Ascending aorta (tissue), 2 donors: ENCODE measurements around the gene MAGOH. TPM values are rescaled to one million over a fixed set of nuclear protein-coding genes. Genes with fewer than 3 reads are reported as not detected.
"Not testable (repeated sequence)": the region's sequence is repeated elsewhere in the genome, so short reads cannot be mapped to it uniquely, and the experiment has no call there.

ENCODE experiments used
- DNase-seq, 2 donors: peaks; one replicate each; pipeline ENCODE4 v3.0.0-alpha.2; 2019; ENCODE audit warnings: low spot score in 2 of 2
- H3K27ac ChIP-seq, 2 donors: fragments of 200-600 bp; sonication (generic); one replicate each; pipeline ENCODE4 v1.5.1; 2016 to 2017; ENCODE audit warnings: mild to moderate bottlenecking in 1 of 2
- H3K27me3 ChIP-seq: fragments of 200-600 bp; sonication (generic); one replicate; pipeline ENCODE4 v1.5.1; 2017
- H3K36me3 ChIP-seq, 2 donors: fragments of 200-600 bp; sonication (generic); one replicate each; pipeline ENCODE4 v1.5.1; 2016
- H3K4me1 ChIP-seq, 2 donors: fragments of 200-600 bp; sonication (generic); one replicate each; pipeline ENCODE4 v1.5.1; 2016 to 2017; ENCODE audit warnings: mild to moderate bottlenecking in 1 of 2
- H3K4me3 ChIP-seq, 2 donors: fragments of 200-600 bp; sonication (generic); one replicate each; pipeline ENCODE4 v1.5.1; 2016 to 2017; ENCODE audit warnings: mild to moderate bottlenecking in 1 of 2
- H3K9me3 ChIP-seq, 2 donors: fragments of 200-600 bp; sonication (generic); one replicate each; pipeline ENCODE4 v1.5.1; 2016
- CTCF ChIP-seq, 3 experiments: fragments of 200-600 bp in 2 of 3; fragments of 450-650 bp in 1 of 3; sonication (generic) in 2 of 3; IDR thresholded peaks; one replicate each; pipeline ENCODE4 v1.5.1; 2016 to 2019; ENCODE audit warnings: antibody characterized with exemption in 3 of 3, mild to moderate bottlenecking in 1 of 3, moderate library complexity in 1 of 3
- intact Hi-C: fragments of 100-400 bp; cut with DNase I; formaldehyde crosslinking; loops from one replicate; pipeline ENCODE4 v1.15.1; 2023
- total RNA-seq: library from RNA; depleted of rRNA; stranded (reverse); fragments of >200 nt; gene quantifications from one replicate; pipeline ENCODE4 v1.1.0, GENCODE V29; 2016

Gene MAGOH
- total RNA-seq = 10.9 TPM

GRCh38 chr1:53238197-53239155, at the start of gene MAGOH:
TSS of gene MAGOH (minus strand) at chr1:53238518. CDS start at chr1:53238448, 70 bp downstream.
- Histone ChIP-seq H3K4me1 (peaks cover 5 to 18% of the 10 kb centered on the region in 2 donors), H3K36me3 (peaks cover 21 to 27% of the 10 kb centered on the region in 2 donors), H3K4me3 (peak within 1 kb of the TSS; percentile 76 to 91), H3K9me3 (no peaks in the 10 kb centered on the region), H3K27ac (peak within 1 kb of the TSS; percentile 65 to 71), H3K27me3 (no peaks in the 10 kb centered on the region)
- DNase-seq = peak; percentile 72 to 97
- TF ChIP-seq CTCF (IDR thresholded peaks at IDR 0.05) = no peak
- intact Hi-C loops = loop anchor here (1.0 kb wide), 3 partner anchors 18 to 88 kb away; partner anchors contain the start of gene CZIB

DNA sequence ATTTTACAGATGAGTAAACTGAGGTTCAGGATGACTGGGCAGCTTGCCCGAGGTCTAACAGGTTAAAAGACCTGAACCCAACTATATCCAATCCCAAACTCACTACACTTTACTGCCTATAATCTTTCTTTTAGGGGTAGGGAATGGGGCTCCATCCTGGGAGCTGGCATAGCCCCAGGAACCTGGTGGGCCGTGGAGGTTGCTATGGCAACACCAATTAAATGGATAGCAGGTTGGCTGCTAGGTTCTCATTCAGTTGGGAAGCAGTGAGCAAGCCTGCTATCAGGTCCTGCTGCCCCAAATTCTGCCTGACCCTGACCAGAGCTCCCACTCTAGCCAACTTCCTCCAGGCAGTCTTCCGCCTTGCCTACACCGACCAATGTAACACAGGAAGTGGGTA, 48.6 kb upstream of the MAGOH start:
- Histone ChIP-seq H3K27me3 (no peaks in the 10 kb centered on the region), H3K4me3 (no peak overlapping the region), H3K9me3 (no peaks in the 10 kb centered on the region), H3K27ac (no peak overlapping the region), H3K4me1 (no peaks in the 10 kb centered on the region), H3K36me3 (peaks cover 2 to 3% of the 10 kb centered on the region in 2 donors)
- no peak for DNase-seq
- TF ChIP-seq CTCF (IDR thresholded peaks at IDR 0.05) = no peak
- intact Hi-C loops = no loop called here

- Histone ChIP-seq H3K36me3 (peaks cover 2 to 3% of the 10 kb centered on the region in 2 donors), H3K27ac (no peak overlapping the region), H3K4me1 (no peaks in the 10 kb centered on the region), H3K27me3 (no peaks in the 10 kb centered on the region), H3K9me3 (no peaks in the 10 kb centered on the region), H3K4me3 (no peak overlapping the region)
- no peak for DNase-seq
- TF ChIP-seq CTCF (IDR thresholded peaks at IDR 0.05) = no peak
- intact Hi-C loops = no loop called here
Observed at GRCh38 chr1:53285969-53286760, 47.8 kb upstream of the MAGOH start.

DNA sequence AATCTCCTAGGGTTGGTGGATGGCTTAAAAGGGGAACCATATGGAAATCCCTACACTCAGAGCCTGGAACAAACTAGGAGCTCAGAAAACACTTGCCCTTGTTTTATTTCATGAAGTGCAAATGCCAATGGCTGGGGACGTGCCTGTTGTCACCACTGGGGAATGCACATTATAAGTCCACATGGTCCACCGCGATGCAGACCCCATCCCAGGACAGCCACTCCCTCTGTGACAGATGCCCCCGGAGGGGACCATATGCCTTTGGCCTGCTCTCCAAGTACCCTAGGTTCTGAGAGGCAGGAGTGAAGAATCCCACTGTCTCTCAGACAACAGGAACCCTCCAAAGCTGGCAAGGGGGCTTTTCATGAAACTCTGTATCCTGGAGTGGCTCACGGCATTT, 47.2 kb upstream of the MAGOH start:
- DNase-seq = no peak
- intact Hi-C loops = no loop called here
- Histone ChIP-seq H3K36me3 (peaks cover 2 to 3% of the 10 kb centered on the region in 2 donors), H3K9me3 (no peaks in the 10 kb centered on the region), H3K27me3 (no peaks in the 10 kb centered on the region), H3K4me1 (no peaks in the 10 kb centered on the region), H3K4me3 (no peak overlapping the region), H3K27ac (no peak overlapping the region)
- no peak for TF ChIP-seq CTCF (IDR thresholded peaks at IDR 0.05)

DNA sequence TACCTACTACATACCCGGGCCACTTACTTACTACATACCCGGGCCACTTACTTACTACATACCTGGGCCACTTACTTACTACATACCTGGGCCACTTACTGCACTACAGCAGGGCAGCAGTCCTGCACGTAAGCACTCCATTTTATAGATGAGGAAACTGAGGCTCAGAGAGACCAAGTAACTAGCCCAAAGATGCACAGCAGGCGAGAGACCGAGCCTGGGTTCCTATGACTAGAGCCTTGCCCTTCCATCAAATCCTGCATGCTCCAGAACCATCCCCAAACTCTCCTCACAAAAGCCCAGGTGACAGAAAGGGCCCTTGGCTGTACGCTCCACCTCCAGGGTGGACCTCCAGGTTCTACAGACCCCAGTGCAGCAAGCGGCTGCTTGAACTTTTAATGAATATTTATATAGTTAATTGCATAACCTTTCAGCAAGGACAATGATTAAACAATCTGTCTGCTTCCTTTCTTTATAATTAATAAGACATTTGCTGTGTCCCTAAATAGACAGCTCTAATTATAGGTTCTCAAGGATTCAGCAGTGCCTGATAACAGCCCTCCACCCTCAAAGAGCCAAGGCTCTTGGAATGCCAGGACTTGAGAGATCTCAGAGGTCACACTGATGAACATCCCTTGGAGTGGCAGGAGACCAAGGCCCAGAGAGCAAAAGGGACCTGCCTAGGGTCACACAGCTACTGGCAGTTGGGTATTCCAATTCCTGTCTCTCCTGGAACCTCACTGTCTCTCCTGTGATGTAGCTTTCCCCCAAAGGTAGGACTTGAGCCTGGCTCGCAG, 46.1 kb upstream of the MAGOH start:
- TF ChIP-seq CTCF (IDR thresholded peaks at IDR 0.05) = no peak
- intact Hi-C loops = no loop called here

DNA sequence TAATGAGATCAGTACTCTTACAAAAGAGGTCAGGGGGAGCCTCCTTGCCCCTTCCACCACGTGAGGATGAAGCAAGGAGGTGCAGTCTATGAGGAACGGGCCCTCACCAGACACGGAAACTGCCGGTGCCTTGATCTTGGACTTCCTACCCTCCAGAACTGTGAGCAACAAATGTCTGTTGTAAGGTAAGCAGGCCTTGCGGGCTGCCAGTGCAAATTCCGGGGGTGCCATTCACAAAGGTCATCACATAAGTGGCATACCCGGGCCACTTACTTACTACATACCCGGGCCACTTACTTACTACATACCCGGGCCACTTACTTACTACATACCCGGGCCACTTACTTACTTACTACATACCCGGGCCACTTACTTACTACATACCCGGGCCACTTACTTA, 44.8 kb upstream of the MAGOH start:
- H3K36me3 ChIP-seq, H3K4me3 ChIP-seq, H3K27me3 ChIP-seq, intact Hi-C loops, H3K4me1 ChIP-seq, DNase-seq, H3K27ac ChIP-seq, H3K9me3 ChIP-seq: not testable (repeated sequence)

More for the DNA sequence above, 46.1 kb upstream of the MAGOH start:
- H3K27ac ChIP-seq = no peak overlapping the region
- no peak overlapping the region for H3K4me3 ChIP-seq
- H3K36me3 ChIP-seq = peaks cover 2 to 3% of the 10 kb centered on the region in 2 donors
- no peaks in the 10 kb centered on the region for H3K9me3 ChIP-seq
- no peaks in the 10 kb centered on the region for H3K4me1 ChIP-seq
- no peak for DNase-seq
- no peaks in the 10 kb centered on the region for H3K27me3 ChIP-seq
